ENCODE data around the gene STK10.

The STK10 gene

DNA sequence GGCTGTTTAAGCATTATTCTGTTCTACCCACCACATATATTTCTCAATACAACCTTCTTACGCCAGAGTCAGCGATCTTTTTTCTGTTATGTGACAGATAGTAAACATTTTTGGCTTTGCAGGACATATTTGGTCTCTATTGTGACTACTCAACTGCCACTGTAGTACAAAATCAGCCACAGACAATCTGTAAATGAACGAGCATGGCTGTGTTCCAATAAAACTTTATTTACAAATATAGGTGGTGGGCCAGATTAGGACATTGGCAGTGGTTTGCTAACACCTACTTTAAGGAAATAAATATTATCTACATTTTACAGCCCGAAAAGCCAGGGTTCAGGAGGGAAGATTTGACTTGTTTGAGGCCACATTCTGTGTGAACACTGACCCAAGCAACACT, 141.4 kb downstream of the STK10 start:
- H3K4me1 ChIP-seq (ENCODE audit: control insufficient read depth, low read length), result peaks cover 6% of the 10 kb centered on the region; the same call in 1 of the 2 replicates

DNA sequence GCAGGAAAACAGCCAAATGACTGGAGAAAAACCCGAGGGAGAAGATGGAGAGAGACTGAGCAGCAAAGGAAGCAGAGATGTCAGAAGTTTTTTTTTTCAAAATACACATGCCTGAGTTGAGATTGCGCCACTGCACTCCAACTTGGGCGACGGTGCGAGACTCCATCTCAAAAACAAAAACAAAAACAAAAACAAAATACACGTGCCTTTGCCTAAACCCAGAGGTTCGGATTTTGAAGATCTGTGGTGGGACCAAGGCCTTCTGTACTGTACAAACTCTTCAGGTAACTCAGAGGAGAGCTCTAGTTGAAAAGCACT, 142.8 kb downstream of the STK10 start:
- H3K4me2 ChIP-seq (ENCODE audit: low read length), result no peak overlapping the region
- H3F3A ChIP-seq (ENCODE audit: control insufficient read depth, insufficient read depth), result no peaks in the 10 kb centered on the region
- no peaks in the 10 kb centered on the region for H4K20me1 ChIP-seq (ENCODE audit: control insufficient read depth, insufficient read depth, low read depth, low read length)
- no peaks in the 10 kb centered on the region for H3K9me2 ChIP-seq (replicated peaks; ENCODE audit: control insufficient read depth, low read length)
- H3K9me3 ChIP-seq (ENCODE audit: control insufficient read depth, insufficient read depth, low read length), result no peaks in the 10 kb centered on the region
- peaks cover 1% of the 10 kb centered on the region; the same call in 1 of the 2 replicates for H3K36me3 ChIP-seq (ENCODE audit: control insufficient read depth, low read length)
- H3K4me1 ChIP-seq (ENCODE audit: control insufficient read depth, low read length), result peaks cover 9% of the 10 kb centered on the region; the same call in 1 of the 2 replicates
- no peaks in the 10 kb centered on the region for H3K27me3 ChIP-seq (ENCODE audit: control insufficient read depth, low read length)
- TF ChIP-seq, protein P1, sequence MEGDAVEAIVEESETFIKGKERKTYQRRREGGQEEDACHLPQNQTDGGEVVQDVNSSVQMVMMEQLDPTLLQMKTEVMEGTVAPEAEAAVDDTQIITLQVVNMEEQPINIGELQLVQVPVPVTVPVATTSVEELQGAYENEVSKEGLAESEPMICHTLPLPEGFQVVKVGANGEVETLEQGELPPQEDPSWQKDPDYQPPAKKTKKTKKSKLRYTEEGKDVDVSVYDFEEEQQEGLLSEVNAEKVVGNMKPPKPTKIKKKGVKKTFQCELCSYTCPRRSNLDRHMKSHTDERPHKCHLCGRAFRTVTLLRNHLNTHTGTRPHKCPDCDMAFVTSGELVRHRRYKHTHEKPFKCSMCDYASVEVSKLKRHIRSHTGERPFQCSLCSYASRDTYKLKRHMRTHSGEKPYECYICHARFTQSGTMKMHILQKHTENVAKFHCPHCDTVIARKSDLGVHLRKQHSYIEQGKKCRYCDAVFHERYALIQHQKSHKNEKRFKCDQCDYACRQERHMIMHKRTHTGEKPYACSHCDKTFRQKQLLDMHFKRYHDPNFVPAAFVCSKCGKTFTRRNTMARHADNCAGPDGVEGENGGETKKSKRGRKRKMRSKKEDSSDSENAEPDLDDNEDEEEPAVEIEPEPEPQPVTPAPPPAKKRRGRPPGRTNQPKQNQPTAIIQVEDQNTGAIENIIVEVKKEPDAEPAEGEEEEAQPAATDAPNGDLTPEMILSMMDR (IDR thresholded peaks at IDR 0.05; ENCODE audit: low read depth, low read length, poor library complexity, severe bottlenecking), result no peak
- no peak for TF ChIP-seq EZH2phosphoT487 (IDR thresholded peaks at IDR 0.05; ENCODE audit: borderline replicate concordance, low read length)
- H3K79me2 ChIP-seq (ENCODE audit: control insufficient read depth, low read length), result no peaks in the 10 kb centered on the region
- no peak overlapping the region for H3K27ac ChIP-seq (ENCODE audit: low read depth, low read length)
- no peak overlapping the region for H3K4me3 ChIP-seq (ENCODE audit: low read length)

More for the DNA sequence above, 141.4 kb downstream of the STK10 start:
- Histone ChIP-seq H3K9me2 (replicated peaks; ENCODE audit: control insufficient read depth, low read length) (no peaks in the 10 kb centered on the region), H3K36me3 (ENCODE audit: control insufficient read depth, low read length) (peaks cover 3% of the 10 kb centered on the region; the same call in 1 of the 2 replicates), H3K4me3 (ENCODE audit: low read length) (no peak overlapping the region), H3K27ac (ENCODE audit: low read depth, low read length) (no peak overlapping the region), H3F3A (ENCODE audit: control insufficient read depth, insufficient read depth) (no peaks in the 10 kb centered on the region), H3K9me3 (ENCODE audit: control insufficient read depth, insufficient read depth, low read length) (no peaks in the 10 kb centered on the region), H4K20me1 (ENCODE audit: control insufficient read depth, insufficient read depth, low read depth, low read length) (no peaks in the 10 kb centered on the region), H3K4me2 (ENCODE audit: low read length) (no peak overlapping the region), H3K79me2 (ENCODE audit: control insufficient read depth, low read length) (no peaks in the 10 kb centered on the region), H3K27me3 (ENCODE audit: control insufficient read depth, low read length) (no peaks in the 10 kb centered on the region)
- TF ChIP-seq EZH2phosphoT487 (IDR thresholded peaks at IDR 0.05; ENCODE audit: borderline replicate concordance, low read length), result no peak
- TF ChIP-seq, protein P1 (IDR thresholded peaks at IDR 0.05; ENCODE audit: low read depth, low read length, poor library complexity, severe bottlenecking), result no peak

DNA sequence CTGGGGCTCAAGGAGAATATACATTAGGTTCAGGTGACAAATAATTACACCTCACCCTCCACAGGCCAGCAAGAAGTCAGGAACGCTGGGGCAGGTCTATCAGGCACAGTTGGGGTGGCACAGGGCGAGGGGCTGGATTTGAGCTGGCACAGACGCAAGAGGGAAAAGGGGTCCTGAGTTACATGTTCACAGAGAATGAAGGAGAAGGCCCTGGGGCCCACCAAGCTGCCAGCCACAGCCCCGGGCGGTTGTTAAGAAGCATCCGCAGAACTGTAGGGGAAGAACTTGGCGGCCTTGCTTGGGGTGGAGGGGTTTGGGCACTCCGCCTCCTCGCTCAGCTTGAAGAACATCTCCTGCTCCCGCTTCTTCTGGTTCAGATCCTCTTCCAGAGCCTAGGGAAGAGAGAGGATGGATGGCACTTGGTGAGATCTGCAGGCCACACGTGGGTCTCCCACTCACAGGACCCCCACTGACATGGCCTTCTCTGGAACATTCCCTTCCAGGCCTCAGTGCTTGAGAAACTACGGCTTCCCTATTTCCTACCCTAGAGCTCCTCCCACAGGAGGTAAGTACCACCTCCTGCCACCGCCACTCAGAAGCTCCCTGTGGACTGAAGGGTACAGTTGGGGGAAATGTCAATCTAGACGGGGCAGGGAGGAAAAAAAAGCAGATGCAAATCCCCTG, 143.3 kb downstream of the STK10 start:
- H3K4me2 ChIP-seq (ENCODE audit: low read length), result no peak overlapping the region
- H3K4me1 ChIP-seq (ENCODE audit: control insufficient read depth, low read length), result peaks cover 10% of the 10 kb centered on the region; the same call in 1 of the 2 replicates
- no peak overlapping the region for H3K27ac ChIP-seq (ENCODE audit: low read depth, low read length)
- no peaks in the 10 kb centered on the region for H3K9me3 ChIP-seq (ENCODE audit: control insufficient read depth, insufficient read depth, low read length)
- H3K79me2 ChIP-seq (ENCODE audit: control insufficient read depth, low read length), result no peaks in the 10 kb centered on the region
- H4K20me1 ChIP-seq (ENCODE audit: control insufficient read depth, insufficient read depth, low read depth, low read length), result no peaks in the 10 kb centered on the region
- H3K9me2 ChIP-seq (replicated peaks; ENCODE audit: control insufficient read depth, low read length), result no peaks in the 10 kb centered on the region
- TF ChIP-seq, protein P1 (IDR thresholded peaks at IDR 0.05; ENCODE audit: low read depth, low read length, poor library complexity, severe bottlenecking), result no peak
- no peak for TF ChIP-seq EZH2phosphoT487 (IDR thresholded peaks at IDR 0.05; ENCODE audit: borderline replicate concordance, low read length)
- H3K36me3 ChIP-seq (ENCODE audit: control insufficient read depth, low read length), result no peaks in the 10 kb centered on the region; the same call in 1 of the 2 replicates
- H3F3A ChIP-seq (ENCODE audit: control insufficient read depth, insufficient read depth), result no peaks in the 10 kb centered on the region
- no peak overlapping the region for H3K4me3 ChIP-seq (ENCODE audit: low read length)
- H3K27me3 ChIP-seq (ENCODE audit: control insufficient read depth, low read length), result no peaks in the 10 kb centered on the region

All from DOHH2 (cell line).